ENCODE results near the gene PHF12. TPM values are rescaled to one million over a fixed set of nuclear protein-coding genes. Genes with fewer than 3 reads are reported as not detected.
A peak's percentile ranks its signal among the peaks of the same experiment; 100 is the strongest.

PHF12 gene
- total RNA-seq, 2 experiments from 2014 or later, result 66.5 to 67.4 TPM

DNA sequence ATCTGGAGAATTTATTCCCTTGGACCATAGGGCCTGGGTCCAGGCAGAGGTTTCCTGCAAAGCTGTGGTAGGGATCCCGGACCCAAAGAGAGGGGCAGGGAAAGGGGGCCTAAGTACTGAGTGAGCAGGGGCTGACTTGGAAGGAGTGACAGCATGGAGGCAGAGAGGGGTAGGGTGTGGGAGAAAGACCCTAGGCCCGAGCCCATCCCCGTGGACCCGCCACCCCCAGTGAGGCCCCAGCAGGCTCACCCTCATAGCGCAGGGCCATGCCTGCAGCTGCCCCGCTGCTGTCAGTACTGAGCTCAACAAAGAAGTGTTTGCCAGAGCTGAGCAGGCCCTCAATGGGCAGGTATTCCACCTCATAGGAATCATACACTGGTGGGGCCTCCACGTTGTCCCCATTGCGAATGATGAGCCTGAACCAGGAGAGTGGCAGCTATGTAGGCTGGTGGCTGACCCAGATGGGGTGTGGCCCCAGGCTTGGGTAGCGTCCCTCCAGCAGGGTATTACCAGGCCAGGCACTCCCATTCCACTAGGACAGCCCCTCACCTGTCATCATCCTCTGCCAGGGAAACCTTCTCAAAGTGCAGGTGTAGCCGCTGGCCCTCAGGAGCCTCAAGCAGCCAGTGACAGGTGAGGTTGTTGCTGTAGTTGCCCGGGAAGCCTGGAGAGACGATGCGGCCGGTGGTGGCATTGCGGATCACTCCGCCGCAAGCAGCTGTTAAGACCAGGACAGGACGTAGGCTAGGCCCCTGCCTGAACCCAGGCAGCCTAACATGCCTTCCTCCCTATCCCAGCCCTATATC is 9.1 kb upstream of the PHF12 start:
- Mint-ChIP-seq H3K27me3 (ENCODE audit: low read depth) (peaks cover 9% of the 10 kb centered on the region), H3K4me3 (no peak overlapping the region), H3K4me1 (ENCODE audit: low read depth) (no peaks in the 10 kb centered on the region), H3K9me3 (ENCODE audit: insufficient read depth) (no peaks in the 10 kb centered on the region), H3K36me3 (ENCODE audit: low read depth) (no peaks in the 10 kb centered on the region), H3K27ac (no peak overlapping the region)
- POLR2A ChIA-PET, result no interaction called here
- ATAC-seq, result no peak
- CTCF ChIA-PET, result interaction anchor here (1.1 to 6.7 kb wide), 3 partner anchors 151 to 259 kb away, joined by 3 to 194 read pairs (median 3); no protein-coding TSS in a partner anchor
- no peak for DNase-seq

GRCh38 chr17:28959471-28959871 is 8.2 kb upstream of the PHF12 start:
- POLR2A ChIA-PET, result no interaction called here
- Mint-ChIP-seq H3K27ac (no peak overlapping the region), H3K4me1 (ENCODE audit: low read depth) (no peaks in the 10 kb centered on the region), H3K36me3 (ENCODE audit: low read depth) (no peaks in the 10 kb centered on the region), H3K4me3 (no peak overlapping the region), H3K9me3 (ENCODE audit: insufficient read depth) (no peaks in the 10 kb centered on the region), H3K27me3 (ENCODE audit: low read depth) (peaks cover 9% of the 10 kb centered on the region)
- CTCF ChIA-PET, result interaction anchor here (1.3 to 4.3 kb wide), 3 partner anchors 157 to 260 kb away, joined by 3 to 27 read pairs (median 4); no protein-coding TSS in a partner anchor
- DNase-seq (no peak), ATAC-seq (no peak)

DNA sequence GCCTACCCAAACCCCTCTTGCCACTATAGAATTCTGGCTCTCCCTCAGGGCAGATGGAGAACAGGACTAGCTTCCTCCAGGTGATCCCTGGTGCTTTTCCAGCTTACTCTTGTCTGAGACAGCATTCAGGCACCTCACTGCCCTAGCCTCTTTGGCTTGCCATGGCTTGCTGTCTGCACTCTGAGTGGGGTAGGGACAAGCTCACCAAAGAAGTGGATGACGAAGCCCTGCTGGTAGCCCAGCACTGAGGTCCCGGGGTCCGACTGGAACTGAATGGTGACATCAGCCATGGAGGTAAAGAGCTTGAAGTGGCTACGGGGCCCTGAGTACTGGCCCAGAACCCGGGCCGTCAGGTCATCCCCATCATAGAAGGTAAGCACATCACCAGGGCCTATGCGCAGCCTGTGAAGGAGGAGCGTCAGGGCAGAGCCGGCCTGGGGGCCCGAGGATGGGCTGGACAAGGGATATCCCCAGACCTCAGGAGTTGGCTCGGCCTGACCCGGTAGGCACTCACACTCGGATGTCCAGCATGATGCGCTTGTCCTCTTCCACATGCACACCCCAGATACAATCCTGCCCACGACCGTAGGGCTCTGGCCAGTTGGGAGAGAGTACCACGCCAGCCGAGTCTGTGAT is 7.6 kb upstream of the PHF12 start:
- ATAC-seq, result no peak
- ChIA-PET CTCF (interaction anchor here (1.3 to 4.3 kb wide), 3 partner anchors 157 to 261 kb away, joined by 3 to 27 read pairs (median 4); no protein-coding TSS in a partner anchor), POLR2A (interaction anchor here (0.6 kb wide), 1 partner anchor 1981 kb away, joined by 3 read pairs; no protein-coding TSS in a partner anchor)

DNA sequence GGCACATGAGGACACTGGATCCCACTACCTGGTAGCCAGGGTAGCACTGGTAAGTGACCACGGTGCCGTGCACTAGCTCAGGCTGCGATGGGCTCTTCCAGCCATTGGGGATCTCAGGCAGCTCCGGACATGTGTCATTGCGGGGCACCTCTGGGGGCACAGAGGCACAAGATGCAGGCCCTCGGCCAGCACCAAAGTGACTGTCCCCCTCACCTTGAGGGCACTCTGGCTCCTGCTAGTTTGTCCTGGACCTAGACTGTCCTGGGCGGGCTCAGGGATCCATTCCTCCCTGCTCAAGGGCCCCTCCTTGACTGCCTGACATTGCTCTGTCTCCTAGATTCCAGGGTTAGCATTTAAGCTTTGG is 6.7 kb upstream of the PHF12 start:
- ChIA-PET POLR2A (interaction anchor here (1.4 kb wide), 1 partner anchor 159 kb away, joined by 4 read pairs; no protein-coding TSS in a partner anchor), CTCF (interaction anchor here (1.6 to 4.3 kb wide), 3 partner anchors 7 to 166 kb away, joined by 7 to 27 read pairs (median 10); no protein-coding TSS in a partner anchor)
- Mint-ChIP-seq H3K36me3 (ENCODE audit: low read depth) (no peaks in the 10 kb centered on the region), H3K27ac (no peak overlapping the region), H3K9me3 (ENCODE audit: insufficient read depth) (no peaks in the 10 kb centered on the region), H3K27me3 (ENCODE audit: low read depth) (no peaks in the 10 kb centered on the region), H3K4me3 (no peak overlapping the region), H3K4me1 (ENCODE audit: low read depth) (no peaks in the 10 kb centered on the region)
- DNase-seq (no peak), ATAC-seq (no peak)

More for the DNA sequence above, 7.6 kb upstream of the PHF12 start:
- H3K27ac Mint-ChIP-seq, result no peak overlapping the region
- H3K4me1 Mint-ChIP-seq (ENCODE audit: low read depth), result no peaks in the 10 kb centered on the region
- no peaks in the 10 kb centered on the region for H3K36me3 Mint-ChIP-seq (ENCODE audit: low read depth)
- H3K27me3 Mint-ChIP-seq (ENCODE audit: low read depth), result peaks cover 9% of the 10 kb centered on the region
- no peaks in the 10 kb centered on the region for H3K9me3 Mint-ChIP-seq (ENCODE audit: insufficient read depth)
- no peak overlapping the region for H3K4me3 Mint-ChIP-seq
- no peak for DNase-seq

- Mint-ChIP-seq H3K9me3 (ENCODE audit: insufficient read depth) (no peaks in the 10 kb centered on the region), H3K27me3 (ENCODE audit: low read depth) (no peaks in the 10 kb centered on the region), H3K36me3 (ENCODE audit: low read depth) (no peaks in the 10 kb centered on the region), H3K27ac (no peak overlapping the region), H3K4me1 (ENCODE audit: low read depth) (no peaks in the 10 kb centered on the region), H3K4me3 (no peak overlapping the region)
- ChIA-PET POLR2A (interaction anchor here (1.4 kb wide), 1 partner anchor 160 kb away, joined by 4 read pairs; no protein-coding TSS in a partner anchor), CTCF (interaction anchor here (1.6 to 4.3 kb wide), 4 partner anchors 8 to 230 kb away, joined by 7 to 27 read pairs (median 9); partner anchors contain the start of gene TLCD1)
- no peak for ATAC-seq
- no peak for DNase-seq
Observed at GRCh38 chr17:28957277-28957991, 6.1 kb upstream of the PHF12 start.

DNA sequence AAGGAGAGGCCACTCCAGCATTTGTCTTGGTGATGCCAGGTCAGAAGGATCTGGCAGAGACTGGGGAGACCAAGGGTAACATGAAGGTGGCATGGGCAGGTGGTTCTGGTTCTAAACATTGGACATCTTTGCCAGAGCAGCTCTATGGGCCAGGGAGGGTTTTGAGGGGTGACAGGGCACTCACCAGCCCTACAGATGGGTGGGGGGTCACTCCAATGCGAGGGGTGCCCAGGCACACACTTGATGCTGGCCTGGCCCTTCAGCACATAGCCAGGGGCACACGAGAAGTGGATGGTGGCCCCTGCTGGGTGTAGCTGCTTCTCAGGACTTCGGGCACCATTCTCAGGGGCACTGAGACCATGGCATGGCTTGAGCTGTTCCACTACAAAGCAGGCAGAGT is 5.5 kb upstream of the PHF12 start:
- no peak for DNase-seq

GRCh38 chr17:28956112-28956511 is 4.8 kb upstream of the PHF12 start:
- ATAC-seq, result no peak
- no peak for DNase-seq
- Mint-ChIP-seq H3K9me3 (ENCODE audit: insufficient read depth) (no peaks in the 10 kb centered on the region), H3K27me3 (ENCODE audit: low read depth) (no peaks in the 10 kb centered on the region), H3K36me3 (ENCODE audit: low read depth) (no peaks in the 10 kb centered on the region), H3K4me1 (ENCODE audit: low read depth) (no peaks in the 10 kb centered on the region), H3K4me3 (no peak overlapping the region), H3K27ac (no peak overlapping the region)
- ChIA-PET POLR2A (no interaction called here), CTCF (interaction anchor here (1.6 to 4.3 kb wide), 4 partner anchors 9 to 229 kb away, joined by 7 to 27 read pairs (median 9); partner anchors contain the start of gene TLCD1)

More for the DNA sequence above, 5.5 kb upstream of the PHF12 start:
- H3K9me3 Mint-ChIP-seq (ENCODE audit: insufficient read depth), result no peaks in the 10 kb centered on the region
- H3K4me3 Mint-ChIP-seq, result no peak overlapping the region
- POLR2A ChIA-PET, result interaction anchor here (1.4 kb wide), 1 partner anchor 160 kb away, joined by 4 read pairs; no protein-coding TSS in a partner anchor
- no peak overlapping the region for H3K27ac Mint-ChIP-seq
- CTCF ChIA-PET, result interaction anchor here (1.6 to 4.3 kb wide), 4 partner anchors 8 to 230 kb away, joined by 7 to 27 read pairs (median 9); partner anchors contain the start of gene TLCD1
- ATAC-seq, result no peak
- H3K36me3 Mint-ChIP-seq (ENCODE audit: low read depth), result no peaks in the 10 kb centered on the region
- H3K4me1 Mint-ChIP-seq (ENCODE audit: low read depth), result no peaks in the 10 kb centered on the region
- no peaks in the 10 kb centered on the region for H3K27me3 Mint-ChIP-seq (ENCODE audit: low read depth)

DNA sequence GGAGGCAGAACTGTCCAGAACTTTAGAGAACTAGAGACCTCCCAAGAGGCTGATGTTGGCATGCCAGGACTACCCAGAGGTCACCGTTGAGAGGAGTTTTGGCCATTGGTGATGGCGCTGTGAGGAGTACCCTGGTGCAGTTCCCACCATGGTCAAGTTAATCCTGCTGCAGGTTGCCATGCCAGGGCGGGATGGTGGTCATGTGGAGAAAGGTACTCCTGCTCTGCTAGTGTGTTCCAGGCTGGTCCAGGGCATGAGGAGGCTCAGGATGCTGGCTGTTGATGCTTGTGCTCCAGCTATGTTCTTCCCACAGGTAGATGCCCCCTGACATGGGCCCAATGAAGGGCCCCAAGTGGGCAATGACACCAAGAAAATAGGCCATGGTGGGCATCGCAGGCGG is 4.1 kb upstream of the PHF12 start:
- H3K27ac Mint-ChIP-seq, result no peak overlapping the region
- no peak overlapping the region for H3K4me3 Mint-ChIP-seq
- H3K36me3 Mint-ChIP-seq (ENCODE audit: low read depth), result peaks cover 3% of the 10 kb centered on the region
- ATAC-seq, result no peak
- CTCF ChIA-PET, result interaction anchor here (0.9 to 4.3 kb wide), 4 partner anchors 8 to 228 kb away, joined by 6 to 73 read pairs (median 18); partner anchors contain the start of gene TLCD1
- POLR2A ChIA-PET, result no interaction called here
- no peaks in the 10 kb centered on the region for H3K27me3 Mint-ChIP-seq (ENCODE audit: low read depth)
- no peak for DNase-seq
- no peaks in the 10 kb centered on the region for H3K4me1 Mint-ChIP-seq (ENCODE audit: low read depth)
- H3K9me3 Mint-ChIP-seq (ENCODE audit: insufficient read depth), result no peaks in the 10 kb centered on the region

DNA sequence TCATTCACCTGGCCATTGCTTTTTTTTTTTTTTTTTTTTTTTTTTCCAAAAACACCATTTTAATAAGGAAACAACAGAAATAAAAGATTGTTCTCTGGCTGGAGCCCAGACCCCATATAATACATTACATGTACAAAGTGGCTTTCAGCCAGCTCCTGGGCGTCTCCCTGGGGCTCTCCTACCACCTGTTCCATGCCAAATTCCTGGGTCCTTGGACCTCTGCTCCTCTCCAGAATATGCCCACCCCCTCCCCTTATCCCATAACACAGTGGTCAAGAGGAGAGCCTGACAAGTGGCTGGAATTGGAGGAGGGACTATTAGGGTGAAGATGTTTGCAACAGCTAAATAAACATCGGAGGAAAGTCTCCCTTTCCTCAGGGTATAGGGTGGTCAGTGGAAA is 3.6 kb upstream of the PHF12 start:
- no peak for DNase-seq
- POLR2A ChIA-PET, result no interaction called here

DNA sequence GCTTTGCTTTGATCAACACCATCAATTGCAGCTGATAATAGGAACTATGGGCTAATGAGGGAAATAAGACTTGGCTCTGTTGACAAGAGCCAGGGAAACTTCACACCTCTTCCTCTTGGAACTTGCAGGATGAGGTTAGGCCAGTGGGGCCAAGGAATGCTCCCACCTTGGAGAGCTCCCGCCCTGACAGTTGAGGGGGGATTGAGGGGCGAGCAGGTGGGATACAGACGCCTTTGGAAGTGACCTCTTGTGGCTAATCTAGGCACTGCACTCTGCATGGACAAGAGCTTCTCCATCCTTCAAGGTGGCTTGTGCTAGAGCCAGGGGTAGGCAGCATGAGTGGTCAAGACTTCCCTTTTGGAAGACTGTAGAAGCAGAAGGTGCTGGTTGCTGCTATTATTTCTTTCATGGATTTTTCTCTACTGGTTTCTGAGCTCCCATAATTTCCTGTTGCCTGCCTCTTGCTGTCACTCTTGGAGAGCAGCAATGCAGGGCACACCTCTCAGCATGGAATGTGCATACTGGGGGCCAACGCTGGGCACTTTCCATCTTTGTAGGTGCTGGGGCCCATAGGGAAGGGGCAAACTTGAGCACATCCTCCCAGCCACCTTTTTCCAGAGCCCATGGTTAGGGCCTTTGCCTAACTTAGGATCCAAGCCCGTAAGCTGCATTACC is 2.3 kb upstream of the PHF12 start:
- peak; percentile 70 for DNase-seq
- ChIA-PET CTCF (interaction anchor here (0.6 to 6.3 kb wide), 51 partner anchors 10 to 468 kb away, joined by 3 to 84 read pairs (median 4); partner anchors contain the start of genes ERAL1, FAM222B, NEK8 and NUFIP2), POLR2A (interaction anchor here (0.7 to 2.3 kb wide), 4 partner anchors 29 to 226 kb away, joined by 3 to 16 read pairs (median 4); partner anchors contain the start of gene TLCD1)
- Mint-ChIP-seq H3K4me3 (peak overlapping the region; percentile 41), H3K9me3 (ENCODE audit: insufficient read depth) (no peaks in the 10 kb centered on the region), H3K27ac (no peak overlapping the region), H3K27me3 (ENCODE audit: low read depth) (no peaks in the 10 kb centered on the region), H3K36me3 (ENCODE audit: low read depth) (peaks cover 13% of the 10 kb centered on the region), H3K4me1 (ENCODE audit: low read depth) (peaks cover 2% of the 10 kb centered on the region)
- no peak for ATAC-seq

More for the DNA sequence above, 3.6 kb upstream of the PHF12 start:
- CTCF ChIA-PET, result interaction anchor here (0.9 to 4.3 kb wide), 3 partner anchors 9 to 227 kb away, joined by 6 to 73 read pairs (median 54); no protein-coding TSS in a partner anchor
- ATAC-seq, result no peak
- Mint-ChIP-seq H3K27ac (no peak overlapping the region), H3K36me3 (ENCODE audit: low read depth) (peaks cover 5% of the 10 kb centered on the region), H3K4me3 (no peak overlapping the region), H3K4me1 (ENCODE audit: low read depth) (no peaks in the 10 kb centered on the region), H3K27me3 (ENCODE audit: low read depth) (no peaks in the 10 kb centered on the region), H3K9me3 (ENCODE audit: insufficient read depth) (no peaks in the 10 kb centered on the region)

Data from activated CD8-positive, alpha-beta T cell treated with anti-CD3 and anti-CD28 coated beads, Interleukin-2, amount 10 ng/mL, durations not matched to agents 7 days and 5 days (primary cell).